Neural crest cell (in vitro differentiated cells): ENCODE results near the gene HAGHL. TPM values are rescaled to one million over a fixed set of nuclear protein-coding genes. Genes with fewer than 3 reads are reported as not detected.
"Not testable (repeated sequence)": the region's sequence is repeated elsewhere in the genome, so short reads cannot be mapped to it uniquely, and the experiment has no call there.

Source experiments
- DNase-seq: peaks from one replicate; pipeline ENCODE4 v3.0.0; 2021; ENCODE audit warnings: low read depth, mixed read lengths, low spot score
- H3K27ac Mint-ChIP-seq: one replicate; pipeline ENCODE4 v1.8.0; 2021; ENCODE audit warnings: mild to moderate bottlenecking, mixed read lengths; ENCODE audit not compliant: unreplicated experiment
- H3K27me3 Mint-ChIP-seq: 2 replicates; pipeline ENCODE4 v1.8.0; 2021; ENCODE audit warnings: low read depth, mild to moderate bottlenecking, mixed read lengths
- H3K36me3 Mint-ChIP-seq: 2 replicates; pipeline ENCODE4 v1.8.0; 2021; ENCODE audit warnings: low read depth, mild to moderate bottlenecking, mixed read lengths
- H3K4me1 Mint-ChIP-seq: 2 replicates; pipeline ENCODE4 v1.8.0; 2021; ENCODE audit warnings: mixed read lengths
- H3K4me3 Mint-ChIP-seq: one replicate; pipeline ENCODE4 v1.8.0; 2021; ENCODE audit warnings: mild to moderate bottlenecking, mixed read lengths
- H3K9me3 Mint-ChIP-seq: 2 replicates; pipeline ENCODE4 v1.8.0; 2021; ENCODE audit warnings: mixed read lengths
- CTCF ChIP-seq: fragments of 200-600 bp; sonication (generic); conservative IDR thresholded peaks from 2 replicates; pipeline ENCODE4 v1.5.0; 2021; ENCODE audit warnings: antibody characterized with exemption, mild to moderate bottlenecking
- total RNA-seq: library from RNA; stranded (reverse); gene quantifications from 2 replicates; pipeline ENCODE4 v1.2.1, GENCODE V29; 2021

Gene HAGHL
- total RNA-seq, 1 donor from 2014 or later = 15.4 TPM

- H3K9me3 Mint-ChIP-seq = no peaks in the 10 kb centered on the region
- no peaks in the 10 kb centered on the region for H3K27me3 Mint-ChIP-seq
- TF ChIP-seq CTCF = no peak
- no peak for DNase-seq
- no peaks in the 10 kb centered on the region for H3K36me3 Mint-ChIP-seq
- no peaks in the 10 kb centered on the region for H3K4me1 Mint-ChIP-seq
- H3K27ac Mint-ChIP-seq = no peak overlapping the region
- peak overlapping the region; percentile 79 for H3K4me3 Mint-ChIP-seq
These were observed 15.2 kb downstream of the HAGHL start for GRCh38 chr16:741986-742629.

- H3K9me3 Mint-ChIP-seq, H3K27ac Mint-ChIP-seq, H3K4me1 Mint-ChIP-seq, DNase-seq, H3K36me3 Mint-ChIP-seq, H3K27me3 Mint-ChIP-seq: not testable (repeated sequence)
- H3K4me3 Mint-ChIP-seq = peak overlapping the region; percentile 34
These were observed 16.0 kb downstream of the HAGHL start for GRCh38 chr16:742894-743293.

DNA sequence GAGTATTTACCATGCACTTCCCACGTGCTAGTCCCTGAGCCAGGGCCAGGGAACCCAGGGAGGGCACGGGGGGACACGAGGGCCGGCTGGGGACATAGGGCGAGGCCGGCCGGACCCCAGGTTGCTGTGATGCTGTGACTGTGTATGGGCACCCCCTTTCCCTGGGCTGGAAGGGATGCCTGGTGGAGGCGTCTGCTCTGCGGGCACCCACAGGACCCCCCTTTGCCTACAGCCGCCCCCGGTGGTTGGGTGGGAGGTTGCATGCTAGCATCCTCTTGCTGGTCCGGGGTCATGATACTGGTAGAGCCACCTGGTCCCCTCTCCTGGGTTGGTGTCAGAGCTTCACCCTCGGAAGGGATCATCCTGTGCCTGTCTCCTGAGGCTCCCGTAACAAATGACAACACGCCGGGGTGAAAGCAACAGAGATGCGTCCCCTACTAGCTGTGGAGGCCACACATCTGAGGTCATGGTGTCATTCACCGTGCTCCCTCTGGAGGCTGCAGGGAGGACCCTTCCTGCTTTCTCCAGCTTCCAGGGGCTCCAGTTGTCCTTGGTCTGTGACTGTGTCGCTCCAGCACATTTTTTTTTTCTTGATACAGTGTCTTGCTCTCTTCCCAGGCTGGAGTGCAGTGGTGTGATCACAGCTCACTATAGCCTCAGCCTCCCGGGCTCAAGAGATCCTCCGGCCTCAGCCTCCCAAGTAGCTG is 17.0 kb downstream of the HAGHL start:
- DNase-seq = no peak
- no peaks in the 10 kb centered on the region for H3K27me3 Mint-ChIP-seq
- H3K9me3 Mint-ChIP-seq = no peaks in the 10 kb centered on the region
- peak; percentile 36 for TF ChIP-seq CTCF
- no peak overlapping the region for H3K27ac Mint-ChIP-seq
- no peaks in the 10 kb centered on the region for H3K4me1 Mint-ChIP-seq
- H3K4me3 Mint-ChIP-seq = no peak overlapping the region
- no peaks in the 10 kb centered on the region for H3K36me3 Mint-ChIP-seq

DNA sequence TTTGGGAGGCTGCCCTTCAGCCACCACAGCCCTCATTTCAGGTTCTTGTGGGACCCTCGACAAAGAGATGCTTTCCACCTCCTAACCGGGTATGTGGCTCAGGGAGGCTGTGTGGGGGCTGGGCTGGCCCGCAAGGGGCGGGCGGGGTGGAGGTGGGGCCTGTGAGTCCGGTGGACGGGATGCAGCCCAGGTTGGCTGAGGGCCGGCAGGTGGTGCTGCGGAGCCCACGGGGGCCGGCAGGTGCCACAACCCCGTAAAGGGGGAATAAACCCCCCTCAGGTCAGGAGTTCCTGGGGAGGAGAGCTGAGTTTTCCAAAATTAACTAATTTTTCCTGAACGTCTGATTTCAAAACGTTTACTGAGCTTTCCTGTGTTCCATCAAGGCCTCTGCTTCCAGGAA is 18.8 kb downstream of the HAGHL start:
- peak; percentile 66 for TF ChIP-seq CTCF

DNA sequence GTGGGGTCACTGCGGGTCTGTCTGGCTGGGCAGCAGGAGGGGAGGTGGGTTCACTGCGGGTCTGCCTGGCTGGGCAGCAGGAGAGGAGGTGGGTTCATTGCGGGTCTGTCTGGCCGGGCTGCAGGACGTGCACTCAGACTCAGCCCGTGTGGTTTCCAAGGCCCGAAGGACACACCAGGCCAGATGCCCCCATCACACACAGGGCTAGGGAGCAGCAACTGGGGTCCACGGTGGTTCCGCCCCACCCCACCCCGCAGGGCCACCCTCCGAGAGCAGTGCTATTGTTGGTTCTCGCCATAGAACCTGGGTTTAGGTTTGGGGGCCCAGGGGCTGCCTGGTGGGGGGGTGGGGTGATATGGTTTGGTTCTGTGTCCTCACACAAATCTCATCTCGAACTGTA is 19.7 kb downstream of the HAGHL start:
- no peaks in the 10 kb centered on the region for H3K36me3 Mint-ChIP-seq
- no peaks in the 10 kb centered on the region for H3K9me3 Mint-ChIP-seq
- no peak overlapping the region for H3K4me3 Mint-ChIP-seq
- peaks cover 6% of the 10 kb centered on the region for H3K4me1 Mint-ChIP-seq
- TF ChIP-seq CTCF = no peak
- DNase-seq = no peak
- H3K27me3 Mint-ChIP-seq = no peaks in the 10 kb centered on the region
- H3K27ac Mint-ChIP-seq = no peak overlapping the region

More for the DNA sequence above, 18.8 kb downstream of the HAGHL start:
- no peak for DNase-seq
- Mint-ChIP-seq H3K4me3 (no peak overlapping the region), H3K27ac (no peak overlapping the region), H3K9me3 (no peaks in the 10 kb centered on the region), H3K36me3 (no peaks in the 10 kb centered on the region), H3K27me3 (no peaks in the 10 kb centered on the region), H3K4me1 (no peaks in the 10 kb centered on the region)

DNA sequence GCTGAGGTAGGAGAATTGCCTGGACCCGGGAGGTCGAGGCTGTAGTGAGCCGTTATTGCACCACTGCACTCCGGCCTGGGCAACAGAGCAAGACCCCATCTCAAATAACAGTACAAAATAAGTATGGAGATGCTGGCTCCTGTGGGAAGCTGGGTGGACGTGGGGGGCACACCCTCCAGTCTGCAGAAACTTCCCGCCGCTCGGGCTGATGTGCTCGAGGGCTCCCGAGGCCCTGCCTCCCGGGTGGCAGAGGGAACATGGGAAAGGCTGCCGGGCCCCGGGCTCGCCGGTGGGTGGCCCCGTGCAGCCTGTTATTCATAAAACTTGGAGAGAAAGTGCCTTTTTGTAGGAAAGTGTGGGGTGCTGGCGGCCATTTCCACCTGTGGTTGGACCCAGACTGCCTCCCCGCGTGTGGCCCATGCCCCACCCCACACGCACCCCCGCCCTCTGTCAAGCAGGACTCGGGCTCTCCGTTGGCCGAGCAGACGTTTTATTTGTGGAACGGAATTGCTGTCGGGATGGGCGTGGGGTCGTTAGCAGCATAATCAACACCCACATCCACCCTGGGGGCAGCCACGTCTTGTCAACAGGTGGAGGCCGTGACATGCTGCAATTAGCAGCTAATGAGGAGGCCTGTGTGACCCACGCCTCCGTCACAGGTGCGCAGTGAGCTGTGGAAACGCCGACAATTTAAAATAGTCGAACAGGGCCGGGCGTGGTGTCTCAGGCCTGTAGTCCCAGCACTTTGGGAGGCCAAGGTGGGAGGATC is 21.3 kb downstream of the HAGHL start:
- Mint-ChIP-seq H3K27ac (no peak overlapping the region), H3K4me1 (peaks cover 18% of the 10 kb centered on the region)

More for the DNA sequence above, 21.3 kb downstream of the HAGHL start:
- Mint-ChIP-seq H3K27me3 (peaks cover 5% of the 10 kb centered on the region), H3K9me3 (no peaks in the 10 kb centered on the region), H3K36me3 (no peaks in the 10 kb centered on the region), H3K4me3 (no peak overlapping the region)
- TF ChIP-seq CTCF = no peak
- no peak for DNase-seq
